Stimulated activated CD4-positive, alpha-beta T cell treated with anti-CD3 and anti-CD28 coated beads, Interleukin-4, amount 100 ng/mL, for 4 hours (primary cell): Measurements from ENCODE around the gene PSAPL1.

Experiments used
- DNase-seq, 2 experiments: peaks; one replicate each; pipeline ENCODE4 v3.0.0-alpha.2; 2020

The PSAPL1 gene

GRCh38 chr4:7393601-7394575 is 40.8 kb downstream of the PSAPL1 start:
- no peak for DNase-seq

GRCh38 chr4:7392438-7393421 is 42.0 kb downstream of the PSAPL1 start:
- DNase-seq, result no peak

GRCh38 chr4:7391637-7392437 is 42.9 kb downstream of the PSAPL1 start:
- no peak for DNase-seq

GRCh38 chr4:7390906-7391636 is 43.7 kb downstream of the PSAPL1 start:
- DNase-seq, result no peak

GRCh38 chr4:7390336-7390735 is 44.4 kb downstream of the PSAPL1 start:
- no peak for DNase-seq

GRCh38 chr4:7389719-7390118 is 45.0 kb downstream of the PSAPL1 start:
- DNase-seq, result no peak

- DNase-seq, result no peak
Measured at GRCh38 chr4:7389101-7389701, 45.5 kb downstream of the PSAPL1 start.

GRCh38 chr4:7388627-7389026 is 46.1 kb downstream of the PSAPL1 start:
- DNase-seq, result no peak

GRCh38 chr4:7387925-7388324 is 46.8 kb downstream of the PSAPL1 start:
- DNase-seq, result no peak

- DNase-seq, result no peak
Measured at GRCh38 chr4:7384929-7385890, 49.5 kb downstream of the PSAPL1 start.

GRCh38 chr4:7384003-7384928 is 50.5 kb downstream of the PSAPL1 start:
- no peak for DNase-seq

- no peak for DNase-seq
Measured at GRCh38 chr4:7383266-7383665, 51.5 kb downstream of the PSAPL1 start.

GRCh38 chr4:7382634-7383014 is 52.1 kb downstream of the PSAPL1 start:
- DNase-seq, result no peak

GRCh38 chr4:7381890-7382633 is 52.7 kb downstream of the PSAPL1 start:
- no peak for DNase-seq

GRCh38 chr4:7381221-7381889 is 53.4 kb downstream of the PSAPL1 start:
- DNase-seq, result no peak
